Fibroblast of lung (primary cell): Measurements from ENCODE around the gene ARFGAP1. TPM values are rescaled to one million over a fixed set of nuclear protein-coding genes. Genes with fewer than 3 reads are reported as not detected.
"Not testable (repeated sequence)": the region's sequence is repeated elsewhere in the genome, so short reads cannot be mapped to it uniquely, and the experiment has no call there.

Experiments
- DNase-seq, 2 donors: peaks; one replicate each; pipeline versions ENCODE4 v3.0.0 to v3.0.0-alpha.2; 2010; ENCODE audit warnings: low read depth in 2 of 2
- H2AFZ ChIP-seq: 2 replicates; pipeline ENCODE4 v1.5.1; 2012; ENCODE audit warnings: low read length, control low read depth, inconsistent platforms
- H3K27ac ChIP-seq: 2 replicates; pipeline ENCODE4 v1.5.1; 2011; ENCODE audit warnings: low read length, control low read depth; ENCODE audit not compliant: insufficient read depth
- H3K27me3 ChIP-seq: 2 replicates; pipeline ENCODE4 v1.5.1; 2011; ENCODE audit warnings: mild to moderate bottlenecking, low read length; ENCODE audit not compliant: control insufficient read depth, insufficient read depth
- H3K36me3 ChIP-seq: 2 replicates; pipeline ENCODE4 v1.5.1; 2011; ENCODE audit warnings: low read length; ENCODE audit not compliant: control insufficient read depth, insufficient read depth
- H3K4me1 ChIP-seq: 2 replicates; pipeline ENCODE4 v1.5.1; 2011; ENCODE audit warnings: low read length; ENCODE audit not compliant: control insufficient read depth, insufficient read depth; ENCODE audit errors: extremely low read depth
- H3K4me2 ChIP-seq: 2 replicates; pipeline ENCODE4 v1.5.1; 2011; ENCODE audit warnings: low read length, control low read depth; ENCODE audit not compliant: insufficient read depth; ENCODE audit errors: extremely low read depth
- H3K4me3 ChIP-seq, 4 experiments: fragments of 200-600 bp in 1 of 4; sonication (generic) in 1 of 4; replicated peaks in 1 of 4; 2 replicates each; pipeline ENCODE4 v1.5.1; 2011 to 2016; ENCODE audit warnings: low read length in 4 of 4, low read depth in 3 of 4, mild to moderate bottlenecking in 3 of 4, control low read depth in 2 of 4, inconsistent platforms in 1 of 4, mixed read lengths in 1 of 4; ENCODE audit not compliant: insufficient read depth in 1 of 4; ENCODE audit errors: control extremely low read depth in 1 of 4
- H3K79me2 ChIP-seq: 2 replicates; pipeline ENCODE4 v1.5.1; 2012; ENCODE audit warnings: mild to moderate bottlenecking, low read length, inconsistent platforms; ENCODE audit not compliant: control insufficient read depth, insufficient read depth
- H3K9ac ChIP-seq: 2 replicates; pipeline ENCODE4 v1.5.1; 2011; ENCODE audit warnings: mild to moderate bottlenecking, low read length, control low read depth; ENCODE audit not compliant: insufficient read depth
- H3K9me3 ChIP-seq: 2 replicates; pipeline ENCODE4 v1.5.1; 2012; ENCODE audit warnings: low read depth, low read length; ENCODE audit not compliant: control insufficient read depth, insufficient read depth
- H4K20me1 ChIP-seq: 2 replicates; pipeline ENCODE4 v1.5.1; 2011; ENCODE audit warnings: low read length; ENCODE audit not compliant: control insufficient read depth, insufficient read depth; ENCODE audit errors: extremely low read depth
- EZH2 ChIP-seq: IDR thresholded peaks from 2 replicates; pipeline ENCODE4 v1.5.1; 2012; ENCODE audit warnings: low read length, control low read depth, mild to moderate bottlenecking; ENCODE audit errors: missing control alignments
- polyA plus RNA-seq, 2 donors: library from polyadenylated mRNA; depleted of rRNA in 1 of 2; stranded (reverse) in 1 of 2; unstranded in 1 of 2; fragments of >200 nt; gene quantifications; 2 replicates each; pipeline ENCODE4 v1.2.1, GENCODE V29; 2011 to 2012; ENCODE audit warnings: missing spikeins in 1 of 2
- total RNA-seq: library from RNA; depleted of rRNA; stranded (reverse); fragments of >200 nt; gene quantifications from 2 replicates; pipeline ENCODE4 v1.2.1, GENCODE V29; 2014
- TF ChIP-seq, protein P1 (sequence below), 2 donors: IDR thresholded peaks in 1 of 2; conservative IDR thresholded peaks in 1 of 2; 1 replicate in 1 of 2; 2 replicates in 1 of 2; pipeline ENCODE4 v1.5.1; 2011 to 2012; ENCODE audit warnings: low read length in 2 of 2, control low read depth in 1 of 2, inconsistent platforms in 1 of 2, low read depth in 1 of 2, mild to moderate bottlenecking in 1 of 2

Gene ARFGAP1
- total and polyA plus RNA-seq, 2 donors (not counting 1 experiment from before 2014, with no cell fraction given) = 37.6 to 42.9 TPM

DNA sequence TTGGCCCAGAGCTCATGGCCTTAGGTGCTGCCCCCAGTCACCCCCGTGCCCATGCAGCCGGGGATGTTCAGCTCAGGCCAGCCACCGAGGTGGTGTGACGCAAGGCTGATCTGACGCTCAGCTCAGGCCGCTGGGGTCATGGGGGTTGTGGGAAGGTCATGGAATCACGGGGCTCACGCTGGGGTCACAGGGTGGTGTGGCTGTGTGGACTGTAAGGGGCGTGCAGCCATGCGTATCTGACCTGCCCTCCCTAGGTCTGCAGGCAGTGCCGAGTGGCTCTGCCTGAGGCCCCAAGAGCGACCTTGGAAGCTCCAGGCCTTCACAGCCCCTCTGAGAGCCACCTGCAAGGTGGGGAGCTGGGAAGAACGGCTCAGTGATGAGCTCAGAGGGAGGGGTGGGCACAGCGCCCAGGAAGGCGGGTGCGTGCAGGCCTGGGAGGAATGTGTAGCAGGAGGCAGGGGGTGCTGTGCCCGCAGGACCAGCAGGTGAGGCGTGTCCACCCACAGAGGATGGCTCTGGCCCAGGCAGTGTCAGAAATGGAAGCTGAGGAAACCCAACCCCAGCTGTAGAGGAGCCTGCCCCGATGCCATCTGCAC is 60.7 kb downstream of the ARFGAP1 start:
- H3K9ac ChIP-seq = no peak overlapping the region
- no peak overlapping the region for H2AFZ ChIP-seq
- no peaks in the 10 kb centered on the region for H4K20me1 ChIP-seq
- no peak for TF ChIP-seq EZH2
- TF ChIP-seq, protein P1, sequence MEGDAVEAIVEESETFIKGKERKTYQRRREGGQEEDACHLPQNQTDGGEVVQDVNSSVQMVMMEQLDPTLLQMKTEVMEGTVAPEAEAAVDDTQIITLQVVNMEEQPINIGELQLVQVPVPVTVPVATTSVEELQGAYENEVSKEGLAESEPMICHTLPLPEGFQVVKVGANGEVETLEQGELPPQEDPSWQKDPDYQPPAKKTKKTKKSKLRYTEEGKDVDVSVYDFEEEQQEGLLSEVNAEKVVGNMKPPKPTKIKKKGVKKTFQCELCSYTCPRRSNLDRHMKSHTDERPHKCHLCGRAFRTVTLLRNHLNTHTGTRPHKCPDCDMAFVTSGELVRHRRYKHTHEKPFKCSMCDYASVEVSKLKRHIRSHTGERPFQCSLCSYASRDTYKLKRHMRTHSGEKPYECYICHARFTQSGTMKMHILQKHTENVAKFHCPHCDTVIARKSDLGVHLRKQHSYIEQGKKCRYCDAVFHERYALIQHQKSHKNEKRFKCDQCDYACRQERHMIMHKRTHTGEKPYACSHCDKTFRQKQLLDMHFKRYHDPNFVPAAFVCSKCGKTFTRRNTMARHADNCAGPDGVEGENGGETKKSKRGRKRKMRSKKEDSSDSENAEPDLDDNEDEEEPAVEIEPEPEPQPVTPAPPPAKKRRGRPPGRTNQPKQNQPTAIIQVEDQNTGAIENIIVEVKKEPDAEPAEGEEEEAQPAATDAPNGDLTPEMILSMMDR (conservative IDR thresholded peaks at IDR 0.05 in 1 of 2, IDR thresholded peaks at IDR 0.05 in 1 of 2; ENCODE audit: low read depth in 1 of 2, low read length in 2 of 2) = no peak
- DNase-seq = no peak
- H3K79me2 ChIP-seq = no peaks in the 10 kb centered on the region
- no peak overlapping the region for H3K4me2 ChIP-seq
- no peaks in the 10 kb centered on the region for H3K4me1 ChIP-seq
- H3K27me3 ChIP-seq = no peaks in the 10 kb centered on the region
- H3K36me3 ChIP-seq = no peaks in the 10 kb centered on the region
- no peak overlapping the region for H3K27ac ChIP-seq
- no peak overlapping the region for H3K4me3 ChIP-seq
- no peaks in the 10 kb centered on the region for H3K9me3 ChIP-seq

GRCh38 chr20:63334356-63334755 is 61.7 kb downstream of the ARFGAP1 start:
- no peaks in the 10 kb centered on the region for H3K36me3 ChIP-seq
- no peaks in the 10 kb centered on the region for H3K79me2 ChIP-seq

DNA sequence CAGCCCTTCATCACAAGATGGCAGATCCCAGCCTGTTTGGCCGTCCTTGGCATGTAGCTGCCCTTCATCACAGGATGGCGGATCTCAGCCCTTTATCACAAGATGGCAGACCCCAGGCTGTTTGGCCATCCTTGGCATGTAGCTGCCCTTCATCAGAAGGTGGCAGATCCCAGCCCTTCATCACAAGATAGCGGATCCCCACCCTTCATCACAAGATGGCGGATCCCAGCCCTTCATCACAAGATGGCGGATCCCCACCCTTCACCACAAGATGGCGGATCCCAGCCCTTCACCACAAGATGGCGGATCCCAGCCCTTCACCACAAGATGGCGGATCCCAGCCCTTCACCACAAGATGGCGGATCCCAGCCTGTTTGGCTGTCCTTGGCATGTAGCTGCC is 62.4 kb downstream of the ARFGAP1 start:
- not testable (repeated sequence) for H3K27ac ChIP-seq, H2AFZ ChIP-seq, DNase-seq, H3K9me3 ChIP-seq, H3K4me2 ChIP-seq, H3K4me3 ChIP-seq, H4K20me1 ChIP-seq, H3K4me1 ChIP-seq, H3K9ac ChIP-seq, H3K79me2 ChIP-seq, H3K36me3 ChIP-seq, H3K27me3 ChIP-seq

More at GRCh38 chr20:63334356-63334755, 61.7 kb downstream of the ARFGAP1 start:
- H3K4me2 ChIP-seq = no peak overlapping the region
- no peaks in the 10 kb centered on the region for H3K9me3 ChIP-seq
- TF ChIP-seq EZH2 = no peak
- TF ChIP-seq, protein P1 (conservative IDR thresholded peaks at IDR 0.05 in 1 of 2, IDR thresholded peaks at IDR 0.05 in 1 of 2; ENCODE audit: low read depth in 1 of 2, low read length in 2 of 2) = no peak
- no peaks in the 10 kb centered on the region for H4K20me1 ChIP-seq
- no peak overlapping the region for H3K27ac ChIP-seq
- no peak for DNase-seq
- no peaks in the 10 kb centered on the region for H3K27me3 ChIP-seq
- no peak overlapping the region for H3K4me3 ChIP-seq
- no peak overlapping the region for H2AFZ ChIP-seq
- no peak overlapping the region for H3K9ac ChIP-seq
- H3K4me1 ChIP-seq = no peaks in the 10 kb centered on the region
